SK-N-SH (cell line): ENCODE results near the gene SAXO2. TPM values are rescaled to one million over a fixed set of nuclear protein-coding genes. Genes with fewer than 3 reads are reported as not detected.
"Not testable (repeated sequence)": the region's sequence is repeated elsewhere in the genome, so short reads cannot be mapped to it uniquely, and the experiment has no call there.

Source experiments
- CTCF ChIA-PET: fragments of 300-600, 350-600 bp; formaldehyde crosslinking; extraction: SDS; loops from one replicate; lab custom pipeline; 2021; lab: Yijun Ruan, JAX
- POLR2A ChIA-PET: fragments of 350-600 bp; sonication (Branson Sonifier 250); formaldehyde crosslinking; extraction: SDS; loops from one replicate; lab custom pipeline; 2020; ENCODE audit warnings: antibody characterized with exemption, inconsistent platforms; lab: Yijun Ruan, JAX
- DNase-seq: peaks from one replicate; pipeline ENCODE4 v3.0.0; 2012
- H2AFZ ChIP-seq: fragments of 200-600 bp; sonication (generic); 2 replicates; pipeline ENCODE4 v1.8.1; 2016; ENCODE audit warnings: antibody characterized with exemption, mild to moderate bottlenecking, low read depth
- H3F3A ChIP-seq: fragments of 200-600 bp; sonication (generic); replicated peaks from 2 replicates; pipeline ENCODE3; 2016; ENCODE audit warnings: antibody characterized with exemption, mild to moderate bottlenecking; ENCODE audit not compliant: insufficient read depth
- H3K27ac ChIP-seq, 2 experiments: fragments of 200-500 bp in 1 of 2; fragments of 200-600 bp in 1 of 2; sonication (Bioruptor generic) in 1 of 2; sonication (generic), shearing (Covaris generic) in 1 of 2; 2 replicates each; pipeline versions ENCODE4 v1.5.1 to v1.6.1; 2014 to 2016; ENCODE audit warnings: low read depth in 2 of 2, inconsistent platforms in 1 of 2, low read length in 1 of 2, mild to moderate bottlenecking in 1 of 2, mixed read lengths in 1 of 2
- H3K27me3 ChIP-seq: fragments of 200-600 bp; sonication (generic), shearing (Covaris generic); 2 replicates; pipeline ENCODE4 v1.6.1; 2016; ENCODE audit warnings: mixed run types; ENCODE audit not compliant: insufficient read depth
- H3K36me3 ChIP-seq, 2 experiments: fragments of 200-500 bp in 1 of 2; fragments of 200-600 bp in 1 of 2; sonication (Bioruptor generic) in 1 of 2; sonication (generic) in 1 of 2; replicated peaks in 1 of 2; 2 replicates each; pipeline versions ENCODE3 to v1.5.1; 2014 to 2016; ENCODE audit warnings: low read length in 1 of 2, mild to moderate bottlenecking in 1 of 2; ENCODE audit not compliant: insufficient read depth in 2 of 2, control insufficient read depth in 1 of 2
- H3K4me1 ChIP-seq, 2 experiments: fragments of 200-500 bp in 1 of 2; fragments of 200-600 bp in 1 of 2; sonication (Bioruptor generic) in 1 of 2; sonication (generic), shearing (Covaris generic) in 1 of 2; 2 replicates each; pipeline versions ENCODE4 v1.5.1 to v1.6.1; 2014 to 2016; ENCODE audit warnings: low read depth in 1 of 2, low read length in 1 of 2, mixed run types in 1 of 2; ENCODE audit not compliant: insufficient read depth in 2 of 2, control insufficient read depth in 1 of 2
- H3K4me2 ChIP-seq: fragments of 200-600 bp; sonication (generic), shearing (Covaris generic); 2 replicates; pipeline ENCODE4 v1.6.1; 2017; ENCODE audit warnings: mixed run types
- H3K4me3 ChIP-seq, 2 experiments: fragments of 200-500 bp in 1 of 2; fragments of 200-600 bp in 1 of 2; sonication (Bioruptor generic) in 1 of 2; sonication (generic), shearing (Covaris generic) in 1 of 2; 2 replicates each; pipeline versions ENCODE4 v1.5.1 to v1.8.1; 2014 to 2016; ENCODE audit warnings: low read depth in 2 of 2, inconsistent platforms in 1 of 2, low read length in 1 of 2, mild to moderate bottlenecking in 1 of 2, mixed read lengths in 1 of 2, moderate library complexity in 1 of 2
- H3K79me2 ChIP-seq: fragments of 200-600 bp; sonication (generic); 2 replicates; pipeline ENCODE4 v1.8.1; 2017; ENCODE audit warnings: mild to moderate bottlenecking; ENCODE audit not compliant: insufficient read depth
- H3K9ac ChIP-seq: fragments of 200-600 bp; sonication (generic); 2 replicates; pipeline ENCODE4 v1.6.1; 2017; ENCODE audit warnings: mixed run types
- H3K9me2 ChIP-seq: fragments of 200-600 bp; sonication (generic); 2 replicates; pipeline ENCODE4 v1.6.1; 2017; ENCODE audit warnings: mixed run types
- H3K9me3 ChIP-seq: fragments of 200-600 bp; sonication (generic); 2 replicates; pipeline ENCODE4 v1.6.1; 2017; ENCODE audit warnings: mixed run types, mild to moderate bottlenecking, moderate library complexity
- H4K20me1 ChIP-seq: fragments of 200-600 bp; sonication (generic); 2 replicates; pipeline ENCODE4 v1.6.1; 2017; ENCODE audit warnings: mild to moderate bottlenecking, mixed run types; ENCODE audit not compliant: insufficient read depth
- CHD2 ChIP-seq: fragments of 150-350 bp; IDR thresholded peaks from 2 replicates; pipeline ENCODE4 v1.6.1; 2018; ENCODE audit warnings: low read length; ENCODE audit not compliant: partially characterized antibody
- EP300 ChIP-seq, 2 experiments: IDR thresholded peaks; 2 replicates each; pipeline versions ENCODE4 v1.4.0 to v1.6.1; 2012; ENCODE audit warnings: borderline replicate concordance in 1 of 2, low read depth in 1 of 2, low read length in 1 of 2
- FOXJ3 ChIP-seq: sonication (generic); formaldehyde crosslinking; IDR thresholded peaks from 2 replicates; pipeline ENCODE4 v1.5.1; 2020; ENCODE audit warnings: mild to moderate bottlenecking, missing genetic modification reagents
- MEF2A ChIP-seq: IDR thresholded peaks from 2 replicates; pipeline ENCODE4 v1.4.0; 2012; ENCODE audit warnings: low read depth, borderline replicate concordance
- RAD21 ChIP-seq: IDR thresholded peaks from 2 replicates; pipeline ENCODE4 v1.6.1; 2012; ENCODE audit warnings: mild to moderate bottlenecking, low read length
- RXRA ChIP-seq: IDR thresholded peaks from 2 replicates; pipeline ENCODE4 v1.4.0; 2012; ENCODE audit warnings: low read depth, mild to moderate bottlenecking, borderline replicate concordance
- TEAD4 ChIP-seq: IDR thresholded peaks from 2 replicates; pipeline ENCODE4 v1.4.0; 2012; ENCODE audit warnings: mild to moderate bottlenecking, borderline replicate concordance; ENCODE audit not compliant: insufficient read depth
- YY1 ChIP-seq: IDR thresholded peaks from 2 replicates; pipeline ENCODE4 v1.4.0; 2012; ENCODE audit warnings: low read depth, mild to moderate bottlenecking
- WGBS: methylation state at CpG from one replicate; pipeline ENCODE4 v1.1.6; 2017; ENCODE audit warnings: low lambda C conversion rate; 5-methylcytosine and 5-hydroxymethylcytosine counted together
- polyA plus RNA-seq, 3 experiments: library from polyadenylated mRNA; depleted of rRNA; stranded (reverse); fragments of >200 nt; gene quantifications; 2 replicates each; pipeline ENCODE4 v1.2.3, GENCODE V29; 2012
- TF ChIP-seq, protein P1 (sequence below): IDR thresholded peaks from 2 replicates; pipeline ENCODE4 v1.4.0; 2012; ENCODE audit warnings: low read depth, borderline replicate concordance

SAXO2 gene
- polyA plus RNA-seq, 1 of the 3 experiments (the other 2 are of a cell fraction) = 2.8 TPM

DNA sequence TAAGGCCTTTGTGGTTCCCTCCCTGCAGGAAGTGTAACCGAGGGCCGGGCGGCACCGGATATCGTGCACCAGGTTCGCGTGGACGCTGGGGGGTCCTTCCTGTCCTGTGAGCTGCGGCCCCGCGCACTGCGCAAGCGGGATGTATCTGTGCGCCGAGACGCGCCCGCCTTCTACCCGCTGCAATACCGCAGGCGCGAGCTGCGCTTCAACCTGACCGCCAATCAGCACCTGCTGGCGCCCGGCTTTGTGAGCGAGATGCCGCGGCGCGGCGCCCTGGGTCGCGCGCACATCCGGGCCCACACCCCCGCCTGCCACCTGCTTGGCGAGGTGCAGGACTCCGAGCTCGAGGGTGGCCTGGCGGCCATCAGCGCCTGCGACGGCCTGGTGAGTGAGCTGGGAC lies 35.9 kb downstream of the SAXO2 start:
- H3K4me2 ChIP-seq = no peak overlapping the region
- H3F3A ChIP-seq = no peaks in the 10 kb centered on the region
- TF ChIP-seq RXRA = no peak
- no peak for TF ChIP-seq CHD2
- no peak for TF ChIP-seq TEAD4
- no peak for TF ChIP-seq MEF2A
- TF ChIP-seq RAD21 = no peak
- no peak for TF ChIP-seq YY1
- TF ChIP-seq, protein P1, sequence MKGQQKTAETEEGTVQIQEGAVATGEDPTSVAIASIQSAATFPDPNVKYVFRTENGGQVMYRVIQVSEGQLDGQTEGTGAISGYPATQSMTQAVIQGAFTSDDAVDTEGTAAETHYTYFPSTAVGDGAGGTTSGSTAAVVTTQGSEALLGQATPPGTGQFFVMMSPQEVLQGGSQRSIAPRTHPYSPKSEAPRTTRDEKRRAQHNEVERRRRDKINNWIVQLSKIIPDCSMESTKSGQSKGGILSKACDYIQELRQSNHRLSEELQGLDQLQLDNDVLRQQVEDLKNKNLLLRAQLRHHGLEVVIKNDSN = no peak
- no peak for TF ChIP-seq FOXJ3 (CRISPR knock-in tag)
- TF ChIP-seq EP300 (IDR thresholded peaks at IDR 0.05; ENCODE audit: borderline replicate concordance in 1 of 2, low read depth in 1 of 2, low read length in 1 of 2) = no peak
- TF ChIP-seq, all 33 proteins: peak for 0
- Histone ChIP-seq H3K9ac (no peak overlapping the region), H3K9me3 (no peaks in the 10 kb centered on the region), H2AFZ (no peak overlapping the region), H3K4me1 (peaks cover 0 to 7% of the 10 kb centered on the region in 2 experiments; a peak in 1 of 4 replicates), H3K27ac (no peak overlapping the region), H3K79me2 (no peaks in the 10 kb centered on the region), H3K9me2 (no peaks in the 10 kb centered on the region), H3K36me3 (no peaks in the 10 kb centered on the region), H3K4me3 (no peak overlapping the region), H3K27me3 (no peaks in the 10 kb centered on the region; the same call in 1 of the 2 replicates), H4K20me1 (no peaks in the 10 kb centered on the region)
- ChIA-PET CTCF (interaction anchor here (0.7 kb wide), 1 partner anchor 16 kb away, joined by 3 read pairs; no protein-coding TSS in a partner anchor), POLR2A (no interaction called here)
- 94% methylated on average over 25 of the region's 44 CpGs for WGBS
- DNase-seq = no peak

GRCh38 chr15:82299511-82299914 lies 36.9 kb downstream of the SAXO2 start:
- CTCF ChIA-PET, H3K36me3 ChIP-seq, H3K27ac ChIP-seq, POLR2A ChIA-PET, H3K79me2 ChIP-seq, H3K27me3 ChIP-seq, H3K9ac ChIP-seq, H3K4me3 ChIP-seq, H3K4me2 ChIP-seq, H3K9me2 ChIP-seq, H4K20me1 ChIP-seq, H2AFZ ChIP-seq, H3K9me3 ChIP-seq, H3F3A ChIP-seq, DNase-seq, H3K4me1 ChIP-seq: not testable (repeated sequence)
- WGBS = 82% methylated on average over 3 of the region's 6 CpGs

DNA sequence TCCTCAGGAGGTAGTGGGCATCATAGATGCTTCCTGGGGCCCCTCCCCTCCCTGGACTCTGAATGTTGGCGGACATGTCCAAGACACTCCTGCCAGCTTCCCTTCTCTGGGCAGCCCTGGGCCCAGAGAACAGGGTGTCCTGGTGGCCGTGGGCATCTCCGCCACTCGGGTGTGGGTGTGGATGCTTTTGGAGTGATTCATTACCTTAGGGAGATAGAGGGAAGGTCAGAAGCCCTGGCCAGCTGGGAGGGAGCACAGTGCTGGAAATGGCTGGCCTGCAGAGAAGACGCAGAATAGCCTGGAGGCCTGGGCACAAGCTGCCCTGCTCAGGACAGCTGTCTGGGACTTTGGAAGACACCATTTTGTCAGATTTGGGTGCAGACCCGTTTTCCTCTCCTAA lies 37.7 kb downstream of the SAXO2 start:
- POLR2A ChIA-PET, DNase-seq, H3K9ac ChIP-seq, H3K79me2 ChIP-seq, H2AFZ ChIP-seq, H3F3A ChIP-seq, CTCF ChIA-PET, H3K4me2 ChIP-seq, H3K9me3 ChIP-seq, H4K20me1 ChIP-seq, H3K27me3 ChIP-seq, H3K27ac ChIP-seq, H3K4me3 ChIP-seq, H3K36me3 ChIP-seq, H3K9me2 ChIP-seq: not testable (repeated sequence)
- WGBS = 38% methylated on average over 6 of the region's 6 CpGs
- H3K4me1 ChIP-seq = peaks cover 0 to 13% of the 10 kb centered on the region in 2 experiments; a peak in 1 of 4 replicates
